HG03045 (cell line): ENCODE results near the gene OSBPL7.

Experiments
- ATAC-seq: cut with Tn5 transposase; IDR thresholded peaks from one replicate; pipeline ENCODE4 v1.9.1; 2021; ENCODE audit warnings: mild to moderate bottlenecking, moderate library complexity; ENCODE audit not compliant: unreplicated experiment

Gene OSBPL7

DNA sequence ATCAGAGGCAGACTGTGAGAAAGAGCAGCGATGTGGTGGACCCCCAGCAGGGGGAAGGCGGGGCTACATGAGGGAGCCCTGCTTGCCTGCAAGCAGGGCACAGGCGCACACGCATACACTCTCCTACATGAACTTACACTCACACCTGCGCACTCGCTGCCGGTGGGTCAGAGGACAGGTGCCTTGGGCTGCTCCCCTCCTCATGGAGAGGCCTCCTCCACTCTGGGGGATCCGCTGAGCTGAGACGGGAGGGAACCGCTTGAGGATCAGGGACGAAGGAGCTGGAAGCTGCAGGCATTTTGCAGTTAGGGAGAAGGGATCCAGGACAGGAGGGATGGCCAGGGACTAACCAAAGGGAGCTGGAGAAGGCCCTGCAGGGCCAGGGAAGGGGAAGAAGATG, 14.2 kb downstream of the OSBPL7 start:
- no peak for ATAC-seq

DNA sequence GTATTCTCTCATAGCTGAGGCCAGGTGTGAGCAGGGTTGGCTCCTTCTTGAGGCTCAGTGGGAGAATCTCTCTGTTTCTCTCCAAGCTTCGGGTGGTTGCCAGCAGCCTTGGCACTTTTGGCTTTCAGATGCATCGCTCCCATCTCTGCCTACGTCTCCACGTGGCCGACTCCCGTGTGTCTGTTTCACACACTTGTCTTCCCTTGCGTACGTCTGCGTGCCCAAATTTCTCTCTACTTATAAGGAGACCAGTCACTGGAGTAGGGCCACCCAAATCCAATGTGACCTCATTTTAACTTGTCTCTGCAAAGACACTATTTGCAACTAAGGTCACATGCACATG, 14.7 kb downstream of the OSBPL7 start:
- ATAC-seq: no peak

DNA sequence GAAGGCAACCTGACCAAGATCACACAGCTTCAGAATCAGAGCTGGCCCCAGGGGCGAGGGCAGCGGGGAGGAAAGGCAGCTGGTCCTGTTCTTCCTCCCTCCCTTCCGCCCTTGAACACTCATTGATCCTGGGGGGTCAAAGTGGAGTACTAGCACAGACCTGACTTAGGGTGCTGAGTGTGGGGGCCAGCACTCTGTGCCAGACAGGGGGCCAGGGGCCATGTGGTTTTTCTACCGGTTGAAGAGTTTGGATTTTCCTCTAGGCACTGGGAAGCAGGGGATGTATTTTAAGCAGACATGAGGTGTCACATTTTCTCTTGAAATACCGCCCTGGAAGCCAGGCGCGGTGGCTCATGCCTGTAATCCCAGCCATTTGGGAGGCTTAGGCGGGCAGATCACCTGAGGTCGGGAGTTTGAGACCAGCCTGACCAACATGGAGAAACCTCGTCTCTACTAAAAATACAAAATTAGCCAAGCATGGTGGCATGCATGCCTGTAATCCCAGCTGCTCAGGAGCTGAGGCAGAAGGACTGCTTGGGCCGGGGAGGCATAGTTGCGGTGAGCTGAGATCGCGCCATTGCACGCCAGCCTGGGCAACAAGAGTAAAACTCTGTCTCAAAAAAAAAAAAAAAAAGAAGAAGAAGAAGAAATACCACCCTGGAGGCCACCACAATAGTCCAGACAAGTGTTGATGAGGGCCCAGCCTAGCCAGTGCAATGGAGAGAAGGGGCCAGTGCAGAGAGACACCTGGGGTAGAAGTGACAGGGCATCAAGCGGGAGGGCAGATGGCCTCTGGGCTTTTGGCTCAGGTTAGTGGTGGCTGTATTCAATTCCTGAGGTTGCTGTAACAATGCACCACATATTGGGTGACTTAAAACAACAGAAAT, 15.3 kb downstream of the OSBPL7 start:
- no peak for ATAC-seq

DNA sequence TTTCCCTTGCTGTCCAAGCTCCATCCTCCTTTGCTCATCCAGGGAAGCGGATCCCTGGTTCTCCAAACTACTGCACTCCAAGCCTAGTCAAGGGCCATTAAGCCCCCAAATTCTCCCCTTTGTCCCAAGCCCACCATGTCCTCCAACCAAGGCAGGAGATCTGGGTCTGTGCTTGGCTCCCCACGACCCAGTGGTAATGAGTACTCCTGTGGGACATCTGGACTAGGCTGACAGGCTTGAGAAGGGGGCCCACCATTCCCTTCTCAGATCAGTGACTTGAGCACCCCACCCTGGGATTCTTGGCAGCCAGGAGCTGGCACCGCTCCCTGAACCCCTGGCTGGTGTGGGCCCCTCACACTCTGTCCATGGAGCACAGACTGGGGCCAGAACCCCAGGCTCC, 17.1 kb downstream of the OSBPL7 start:
- ATAC-seq: no peak

DNA sequence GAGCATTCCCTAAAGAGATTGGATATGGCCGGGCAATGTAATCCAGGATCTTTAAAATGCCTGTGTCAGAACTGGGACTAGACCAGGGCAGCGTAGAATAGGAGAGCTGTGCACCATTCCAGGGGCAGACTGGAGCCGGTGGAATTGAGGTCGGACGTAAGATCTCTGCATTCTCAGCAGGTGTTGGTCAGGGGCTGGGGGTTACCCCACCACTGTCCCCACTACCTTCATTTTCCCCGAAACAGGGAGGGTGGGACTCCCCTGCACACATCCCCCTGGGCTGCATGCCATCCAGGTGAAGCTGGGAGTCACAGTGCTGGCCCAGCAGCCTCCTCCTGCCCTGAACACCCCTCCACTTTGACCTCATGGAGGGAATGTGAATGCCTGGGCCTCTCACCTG, 17.8 kb downstream of the OSBPL7 start:
- no peak for ATAC-seq

DNA sequence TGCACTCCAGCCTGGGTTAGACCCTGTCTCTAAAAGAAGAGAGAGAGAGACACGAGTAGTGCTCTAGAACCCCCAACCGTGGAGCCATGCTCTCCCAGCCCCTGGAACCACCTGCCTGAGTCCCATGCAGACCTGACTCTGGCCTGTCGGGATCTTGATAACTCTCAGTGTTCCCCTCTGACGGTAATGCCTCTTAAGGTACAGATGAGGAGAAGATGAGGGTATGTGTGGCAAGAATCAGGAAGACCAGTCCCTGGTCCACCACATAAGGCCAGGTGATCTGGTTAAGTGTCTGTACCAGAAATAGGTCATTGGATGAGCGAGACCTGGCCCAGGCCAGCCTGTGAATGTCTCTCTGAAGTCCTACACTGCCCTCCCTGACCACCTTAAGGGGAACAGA, 18.4 kb downstream of the OSBPL7 start:
- no peak for ATAC-seq

GRCh38 chr17:47802341-47803022, 19.1 kb downstream of the OSBPL7 start:
- no peak for ATAC-seq

DNA sequence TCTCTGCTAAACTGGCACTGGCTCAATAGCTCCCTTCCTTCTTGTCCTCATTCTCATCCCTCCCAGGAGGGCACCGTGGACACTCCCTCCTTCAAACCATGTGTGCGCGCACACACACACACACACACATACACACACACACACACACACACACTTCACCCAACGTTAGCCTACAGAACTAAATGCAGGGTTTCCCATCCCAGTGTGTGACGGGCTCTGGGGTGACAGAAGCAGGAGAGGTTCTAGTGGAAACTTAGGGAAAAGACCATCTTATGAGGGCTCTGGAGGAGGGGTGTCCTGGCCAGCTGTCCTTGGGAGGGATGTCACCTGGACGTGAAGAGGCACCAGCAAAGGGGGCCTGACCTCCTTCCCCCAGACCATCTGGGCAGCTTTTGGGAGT, 19.7 kb downstream of the OSBPL7 start:
- ATAC-seq: no peak

DNA sequence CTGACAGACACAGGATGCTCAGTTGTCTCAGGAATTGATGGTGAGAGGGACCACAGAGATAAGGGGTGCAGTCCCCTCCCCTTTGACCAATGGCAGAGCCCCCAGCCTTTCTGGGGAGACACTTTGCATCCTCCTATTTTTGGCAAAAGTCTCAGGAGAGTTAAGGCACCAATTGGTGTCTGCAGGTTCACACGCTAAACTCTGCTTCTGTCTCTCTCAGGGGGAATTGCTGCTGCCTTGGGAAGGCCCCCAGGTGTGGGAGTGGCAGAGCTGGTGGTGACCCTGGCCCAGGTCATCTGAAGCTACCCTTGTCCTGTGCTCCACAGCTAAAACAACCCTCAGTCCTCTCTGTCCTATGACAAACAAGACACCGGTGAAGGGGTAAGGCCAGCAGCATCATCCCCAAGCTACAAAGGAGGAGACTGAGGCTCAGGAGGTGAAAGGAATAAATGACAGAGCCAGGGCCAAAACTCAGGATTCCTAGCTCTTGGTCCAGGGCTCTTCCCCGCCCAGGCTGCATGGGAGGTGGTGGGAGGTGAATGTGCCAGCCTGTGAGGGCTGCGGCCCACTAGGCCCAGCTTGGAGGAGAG, 20.3 kb downstream of the OSBPL7 start:
- ATAC-seq: no peak

GRCh38 chr17:47800686-47801085, 20.9 kb downstream of the OSBPL7 start:
- no peak for ATAC-seq

- ATAC-seq: no peak
Observed at GRCh38 chr17:47797797-47798196, 23.8 kb downstream of the OSBPL7 start.

GRCh38 chr17:47792979-47793378, 28.6 kb downstream of the OSBPL7 start:
- no peak for ATAC-seq

- no peak for ATAC-seq
Observed at GRCh38 chr17:47792457-47792856, 29.1 kb downstream of the OSBPL7 start.

- ATAC-seq: no peak
Observed at GRCh38 chr17:47791025-47791424, 30.6 kb downstream of the OSBPL7 start.

DNA sequence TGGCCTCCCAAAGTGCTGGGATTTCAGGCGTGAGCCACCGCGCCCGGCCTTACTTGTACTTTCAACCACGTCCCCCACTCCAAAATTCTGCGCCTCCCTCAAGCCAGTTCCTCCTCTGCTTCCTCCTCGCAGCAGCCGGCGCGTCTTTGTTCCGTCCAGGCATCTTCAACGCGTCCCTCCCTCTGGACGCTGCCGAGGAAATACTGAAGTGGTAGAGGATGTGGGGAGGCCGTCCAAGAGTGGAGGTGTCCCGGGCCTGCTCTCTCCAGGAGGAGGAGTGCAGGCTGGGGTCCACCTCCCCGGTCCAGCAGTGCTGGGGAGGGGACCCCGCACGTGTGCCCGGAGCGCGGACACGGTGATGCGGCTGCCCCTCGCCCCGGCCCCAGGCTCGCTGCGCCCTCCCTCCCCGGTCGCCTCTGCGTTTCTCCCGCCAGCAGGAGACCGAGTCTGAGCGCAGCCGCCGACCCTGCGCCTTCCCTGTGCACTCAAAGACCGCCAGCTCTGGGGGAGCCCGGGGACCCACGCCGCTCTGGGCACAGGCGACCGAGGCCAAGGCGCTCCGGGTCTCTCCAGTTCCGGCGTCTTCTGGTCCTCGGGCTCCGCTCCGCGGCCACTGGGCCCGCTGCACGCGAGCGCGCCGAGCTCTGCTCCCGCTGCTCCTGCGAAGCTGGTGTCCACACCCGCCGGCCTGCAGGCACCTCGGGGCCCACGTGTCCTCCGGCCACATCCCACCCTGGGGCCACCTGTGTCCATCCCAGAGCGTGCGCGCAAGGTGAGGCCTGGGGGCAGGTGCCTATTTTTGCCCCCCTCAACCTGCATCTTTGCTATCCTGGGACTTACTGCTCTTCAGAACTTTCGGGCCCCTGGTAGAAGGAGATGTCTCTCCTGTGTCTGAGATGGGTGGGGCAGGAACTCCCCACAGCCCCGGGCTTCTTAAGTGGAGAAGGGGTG, 31.7 kb downstream of the OSBPL7 start:
- no peak for ATAC-seq

GRCh38 chr17:47785538-47786123, 36.0 kb downstream of the OSBPL7 start:
- ATAC-seq: no peak

- no peak for ATAC-seq
Observed at GRCh38 chr17:47781397-47781796, 40.2 kb downstream of the OSBPL7 start.

GRCh38 chr17:47778184-47778635, 43.4 kb downstream of the OSBPL7 start:
- no peak for ATAC-seq

- ATAC-seq: no peak
Observed at GRCh38 chr17:47776330-47777197, 45.0 kb downstream of the OSBPL7 start.
